Stimulated activated CD4-positive, alpha-beta T cell treated with anti-CD3 and anti-CD28 coated beads, Interleukin-2, amount 100 ng/mL, for 48 hours (primary cell): ENCODE data around the gene ECM2.
"Not testable (repeated sequence)": the region's sequence is repeated elsewhere in the genome, so short reads cannot be mapped to it uniquely, and the experiment has no call there.

Source experiments
- DNase-seq, 2 donors: peaks; one replicate each; pipeline ENCODE4 v3.0.0-alpha.2; 2020

The ECM2 gene

GRCh38 chr9:92535940-92536850, at the start of gene ECM2:
Gene ECM2, minus strand, starts transcription at chr9:92535990. Its CDS starts 13,124 bp downstream, at chr9:92522866.
- DNase-seq = no peak

GRCh38 chr9:92576175-92576574, 40.4 kb upstream of the ECM2 start:
- no peak for DNase-seq

GRCh38 chr9:92573612-92574011, 37.8 kb upstream of the ECM2 start:
- DNase-seq = not testable (repeated sequence)

- DNase-seq = not testable (repeated sequence)
These were observed 36.1 kb upstream of the ECM2 start for GRCh38 chr9:92571871-92572270.

DNA sequence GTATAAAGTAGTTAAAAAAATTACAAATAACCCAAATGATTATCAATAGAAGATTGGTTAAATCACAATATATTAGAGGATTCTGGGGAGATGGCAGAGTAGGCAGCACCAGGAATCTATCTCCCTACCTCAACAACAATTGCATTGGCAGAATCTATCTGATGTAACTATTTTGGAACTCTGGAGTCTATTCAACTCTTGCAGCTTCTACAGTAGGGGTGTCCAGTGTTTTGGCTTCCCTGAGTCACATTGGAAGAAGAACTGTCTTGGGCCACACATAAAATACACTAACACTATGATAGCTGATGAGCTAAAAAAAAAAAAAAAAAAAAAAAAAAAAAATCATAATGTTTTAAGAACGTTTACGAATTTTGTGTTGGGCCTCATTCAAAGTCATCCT, 29.2 kb upstream of the ECM2 start:
- DNase-seq = no peak

- DNase-seq = no peak
These were observed 28.7 kb upstream of the ECM2 start for GRCh38 chr9:92564504-92564903.

GRCh38 chr9:92563116-92564100, 27.6 kb upstream of the ECM2 start:
- no peak for DNase-seq

DNA sequence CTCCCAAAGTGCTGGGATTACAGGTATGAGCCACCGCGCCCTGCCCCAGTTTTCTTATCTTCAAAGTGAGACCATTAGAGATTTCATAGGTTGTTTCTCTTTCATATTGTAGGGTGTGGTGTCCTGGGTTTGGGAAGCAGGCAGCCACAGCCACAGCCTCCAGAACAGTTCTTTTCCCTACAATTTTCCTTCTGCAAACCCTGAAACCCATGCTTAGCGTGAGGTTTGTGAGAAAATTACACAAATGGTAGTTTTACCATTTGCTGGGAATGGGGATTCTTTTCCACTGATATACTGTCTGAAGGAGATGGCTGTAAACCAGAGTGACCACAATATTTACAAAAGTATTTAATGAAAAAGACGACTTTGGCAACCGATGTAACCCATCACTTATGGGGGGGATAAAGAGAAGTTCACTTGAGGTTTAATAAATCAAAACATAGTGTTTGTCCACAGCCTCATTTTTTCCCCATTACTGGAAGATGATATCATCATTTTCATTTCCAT, 26.7 kb upstream of the ECM2 start:
- DNase-seq = no peak

GRCh38 chr9:92561374-92562330, 25.9 kb upstream of the ECM2 start:
- DNase-seq = no peak

- no peak for DNase-seq
These were observed 23.0 kb upstream of the ECM2 start for GRCh38 chr9:92558612-92559374.

- no peak for DNase-seq
These were observed 15.0 kb upstream of the ECM2 start for GRCh38 chr9:92550765-92551164.

GRCh38 chr9:92547356-92547755, 11.6 kb upstream of the ECM2 start:
- no peak for DNase-seq

GRCh38 chr9:92545002-92545510, 9.3 kb upstream of the ECM2 start:
- DNase-seq = no peak

- no peak for DNase-seq
These were observed 8.2 kb upstream of the ECM2 start for GRCh38 chr9:92543972-92544371.

- DNase-seq = no peak
These were observed 2.8 kb upstream of the ECM2 start for GRCh38 chr9:92538541-92538940.

GRCh38 chr9:92534674-92535073, 1.1 kb downstream of the ECM2 start:
- no peak for DNase-seq

DNA sequence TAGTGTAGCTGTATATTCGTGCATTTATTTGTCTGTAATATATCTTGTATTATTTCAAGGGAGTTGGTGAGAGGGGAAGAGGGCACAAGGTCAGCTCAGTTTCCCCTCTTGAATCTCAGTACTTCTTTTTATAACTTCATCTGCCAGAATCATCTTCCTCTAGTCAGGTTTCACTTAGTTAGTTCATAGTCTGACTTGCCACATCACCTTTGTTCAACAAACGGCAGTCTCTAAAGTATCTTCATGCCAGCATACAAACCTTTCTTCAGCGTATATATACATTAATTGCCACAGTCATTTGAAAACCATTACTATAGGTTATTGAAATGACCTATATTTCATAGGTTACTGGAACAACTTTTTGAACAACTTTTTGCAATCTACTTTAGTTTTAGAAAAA, 1.6 kb downstream of the ECM2 start:
- DNase-seq = no peak

- no peak for DNase-seq
These were observed 4.9 kb downstream of the ECM2 start for GRCh38 chr9:92530893-92531292.

DNA sequence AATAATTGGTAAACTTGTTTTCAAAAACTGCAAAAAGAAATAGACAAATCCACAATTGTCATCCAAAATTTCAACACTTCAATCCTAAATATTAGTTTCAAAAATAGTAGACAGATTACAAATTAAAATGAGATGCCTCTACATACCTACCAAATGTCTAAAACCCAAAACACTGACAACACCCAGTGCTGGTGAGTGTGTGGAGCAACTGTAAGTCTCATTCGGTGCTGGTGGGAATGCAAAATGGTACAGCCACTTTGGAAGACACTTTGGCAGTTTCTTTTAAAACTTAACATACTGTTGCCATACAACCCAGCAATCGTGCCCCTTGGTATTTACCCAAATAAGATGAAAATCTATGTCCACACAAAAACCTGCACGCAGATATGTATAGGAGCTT, 6.7 kb downstream of the ECM2 start:
- DNase-seq = no peak

GRCh38 chr9:92528522-92528849, 7.3 kb downstream of the ECM2 start:
- DNase-seq = no peak

DNA sequence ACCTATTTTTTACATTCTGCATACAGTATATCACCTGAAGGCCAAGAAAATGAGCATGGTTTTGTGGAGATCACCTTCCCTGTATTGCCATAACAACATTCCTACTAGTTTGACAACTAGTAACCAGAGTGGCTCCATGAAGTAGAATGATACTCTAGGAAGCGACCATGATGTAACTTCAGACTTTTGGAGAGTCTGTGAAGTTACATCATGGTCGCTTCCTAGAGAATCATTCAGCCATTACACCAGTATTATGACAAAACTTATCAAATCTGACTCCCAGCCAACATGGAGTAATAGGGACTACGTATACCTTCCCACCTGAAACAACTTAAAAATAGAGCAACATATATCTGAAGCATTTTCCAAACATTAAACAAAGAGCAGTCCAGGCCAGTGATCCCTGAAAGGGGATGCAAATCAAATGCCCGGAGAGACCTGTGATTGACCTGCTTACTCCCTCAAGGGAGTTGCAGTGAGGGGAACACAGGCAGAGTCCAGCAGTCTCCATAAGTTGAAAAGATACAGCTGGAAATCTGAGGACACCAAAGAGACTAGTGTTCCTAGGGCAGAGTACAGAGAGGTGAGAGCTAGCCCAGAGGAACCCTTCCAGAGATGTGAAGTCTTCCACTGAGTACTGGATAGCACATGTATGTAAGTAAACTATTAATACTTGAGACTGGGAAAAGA, 7.8 kb downstream of the ECM2 start:
- DNase-seq = no peak
